CD8-positive, alpha-beta memory T cell (primary cell): ENCODE measurements around the gene BCL11B. TPM values are rescaled to one million over a fixed set of nuclear protein-coding genes. Genes with fewer than 3 reads are reported as not detected.

Source experiments
- CTCF ChIA-PET: fragments of 350-600 bp; sonication (Branson Sonifier 250); formaldehyde crosslinking; loops from one replicate; lab custom pipeline; 2021; ENCODE audit warnings: antibody characterized with exemption; lab: Charles Lee
- POLR2A ChIA-PET: fragments of 350-600 bp; sonication (Branson Sonifier 250); formaldehyde crosslinking; loops from one replicate; lab custom pipeline; 2021; ENCODE audit warnings: antibody characterized with exemption; lab: Charles Lee
- DNase-seq, 5 donors: peaks; one replicate each; pipeline versions ENCODE4 v3.0.0 to v3.0.0-alpha.2; 2020 to 2022; ENCODE audit warnings: mixed read lengths in 1 of 5
- H3K27ac ChIP-seq: one replicate; pipeline ENCODE4 v1.7.0; 2013; ENCODE audit warnings: low read depth, mild to moderate bottlenecking, low read length, moderate library complexity
- H3K27me3 ChIP-seq: 2 replicates; pipeline ENCODE4 v1.7.0; 2013; ENCODE audit warnings: low read length, mild to moderate bottlenecking; ENCODE audit not compliant: insufficient read depth, poor library complexity, severe bottlenecking
- H3K36me3 ChIP-seq: 2 replicates; pipeline ENCODE4 v1.7.0; 2013; ENCODE audit warnings: mild to moderate bottlenecking, low read length, moderate library complexity; ENCODE audit not compliant: insufficient read depth
- H3K4me1 ChIP-seq: 2 replicates; pipeline ENCODE4 v1.7.0; 2013; ENCODE audit warnings: mild to moderate bottlenecking, low read length, moderate library complexity; ENCODE audit not compliant: insufficient read depth
- H3K4me3 ChIP-seq: 2 replicates; pipeline ENCODE4 v1.7.0; 2013; ENCODE audit warnings: mild to moderate bottlenecking, low read length
- H3K9me3 ChIP-seq: 2 replicates; pipeline ENCODE4 v1.7.0; 2013; ENCODE audit warnings: mild to moderate bottlenecking, low read length
- H3K27ac Mint-ChIP-seq, 8 donors: one replicate each; pipeline ENCODE4 v1.8.0; 2020 to 2021; ENCODE audit warnings: mixed read lengths in 8 of 8, mild to moderate bottlenecking in 6 of 8, inconsistent platforms in 3 of 8, moderate library complexity in 3 of 8
- H3K27me3 Mint-ChIP-seq, 2 donors: one replicate each; pipeline ENCODE4 v1.8.0; 2020 to 2021; ENCODE audit warnings: mixed read lengths in 2 of 2, mild to moderate bottlenecking in 1 of 2, moderate library complexity in 1 of 2
- H3K36me3 Mint-ChIP-seq, 3 donors: one replicate each; pipeline ENCODE4 v1.8.0; 2020 to 2021; ENCODE audit warnings: mixed read lengths in 3 of 3, inconsistent platforms in 1 of 3, mild to moderate bottlenecking in 1 of 3
- H3K4me1 Mint-ChIP-seq, 3 donors: one replicate each; pipeline ENCODE4 v1.8.0; 2020 to 2021; ENCODE audit warnings: mixed read lengths in 3 of 3, inconsistent platforms in 1 of 3, mild to moderate bottlenecking in 1 of 3
- H3K4me3 Mint-ChIP-seq, 7 donors: one replicate each; pipeline ENCODE4 v1.8.0; 2020 to 2021; ENCODE audit warnings: mixed read lengths in 7 of 7, mild to moderate bottlenecking in 6 of 7, moderate library complexity in 4 of 7, inconsistent platforms in 2 of 7
- H3K9me3 Mint-ChIP-seq, 5 donors: one replicate each; pipeline ENCODE4 v1.8.0; 2020 to 2022; ENCODE audit warnings: mixed read lengths in 5 of 5, mild to moderate bottlenecking in 3 of 5, moderate library complexity in 2 of 5, inconsistent platforms in 1 of 5
- polyA plus RNA-seq: library from polyadenylated mRNA; unstranded; fragments of 300-500 nt; fragmentation: Illumina TruSeq; gene quantifications from one replicate; pipeline ENCODE4 v1.2.3, GENCODE V29; 2021
- total RNA-seq, 2 experiments: library from RNA; stranded (reverse); gene quantifications; one replicate each; pipeline ENCODE4 v1.2.3, GENCODE V29; 2021

Gene BCL11B
- total RNA-seq (10 to 100 TPM; 42.0 to 42.5 TPM), polyA plus RNA-seq (9.7 TPM)

- Histone ChIP-seq H3K4me1 (peaks cover 14% of the 10 kb centered on the region), H3K27ac (peak within 1 kb of the TSS; percentile 83), H3K36me3 (peaks cover 5% of the 10 kb centered on the region), H3K27me3 (no peaks in the 10 kb centered on the region), H3K4me3 (peak within 1 kb of the TSS; percentile 62), H3K9me3 (no peaks in the 10 kb centered on the region)
- H3K4me3 Mint-ChIP-seq: peak within 1 kb of the TSS; percentile 93 to 100 (median 97)
- peaks cover 0 to 9% of the 10 kb centered on the region in 2 donors for H3K27me3 Mint-ChIP-seq
- ChIA-PET POLR2A (interaction anchor here (0.6 to 2.4 kb wide), 10 partner anchors 10 to 1893 kb away, joined by 3 to 19 read pairs (median 5); no protein-coding TSS in a partner anchor), CTCF (interaction anchor here (0.7 to 16.8 kb wide), 26 partner anchors 10 to 1923 kb away, joined by 3 to 532 read pairs (median 4); no protein-coding TSS in a partner anchor)
- peak; percentile 76 to 93 (median 88) for DNase-seq
- peaks cover 0 to 33% (median 2%) of the 10 kb centered on the region in 3 donors for H3K36me3 Mint-ChIP-seq
- H3K9me3 Mint-ChIP-seq: peaks cover 0 to 8% (median 3%) of the 10 kb centered on the region in 5 donors
- H3K27ac Mint-ChIP-seq: peak within 1 kb of the TSS; percentile 87 to 99 (median 96)
- H3K4me1 Mint-ChIP-seq: peaks cover 25 to 37% (median 33%) of the 10 kb centered on the region in 3 donors
These were observed at the start of gene BCL11B for GRCh38 chr14:99271951-99272631. Gene BCL11B (minus strand): TSS chr14:99272197. CDS start chr14:99271218, 979 bp downstream.

GRCh38 chr14:99321236-99321925 is 49.4 kb upstream of the BCL11B start:
- H3K36me3 ChIP-seq: no peaks in the 10 kb centered on the region
- Mint-ChIP-seq H3K4me3 (peak overlapping the region in 4 of 7 donors; percentile 26 to 37 (median 30)), H3K27ac (peak overlapping the region in 4 of 8 donors; percentile 0 to 63 (median 22)), H3K27me3 (peaks cover 0 to 5% of the 10 kb centered on the region in 2 donors), H3K9me3 (no peaks in the 10 kb centered on the region), H3K4me1 (peaks cover 12 to 20% (median 17%) of the 10 kb centered on the region in 3 donors), H3K36me3 (no peaks in the 10 kb centered on the region)
- no peak for DNase-seq
- H3K4me1 ChIP-seq: no peaks in the 10 kb centered on the region
- H3K27ac ChIP-seq: no peak overlapping the region
- no peak overlapping the region for H3K4me3 ChIP-seq
- CTCF ChIA-PET: interaction anchor here (1.2 kb wide), 1 partner anchor 34 kb away, joined by 3 read pairs; no protein-coding TSS in a partner anchor
- POLR2A ChIA-PET: no interaction called here
- H3K27me3 ChIP-seq: no peaks in the 10 kb centered on the region
- H3K9me3 ChIP-seq: no peaks in the 10 kb centered on the region

GRCh38 chr14:99320621-99321235 is 48.7 kb upstream of the BCL11B start:
- Histone ChIP-seq H3K4me1 (no peaks in the 10 kb centered on the region), H3K27me3 (no peaks in the 10 kb centered on the region), H3K9me3 (no peaks in the 10 kb centered on the region), H3K4me3 (no peak overlapping the region), H3K27ac (no peak overlapping the region), H3K36me3 (no peaks in the 10 kb centered on the region)
- H3K27ac Mint-ChIP-seq: peak overlapping the region in 4 of 8 donors; percentile 3 to 80 (median 50)
- ChIA-PET CTCF (interaction anchor here (0.6 to 2.4 kb wide), 7 partner anchors 13 to 94 kb away, joined by 3 to 26 read pairs (median 3); no protein-coding TSS in a partner anchor), POLR2A (no interaction called here)
- H3K27me3 Mint-ChIP-seq: no peaks in the 10 kb centered on the region
- peaks cover 12 to 27% (median 22%) of the 10 kb centered on the region in 3 donors for H3K4me1 Mint-ChIP-seq
- no peaks in the 10 kb centered on the region for H3K36me3 Mint-ChIP-seq
- peak overlapping the region in 1 of 7 donors; percentile 32 for H3K4me3 Mint-ChIP-seq
- no peaks in the 10 kb centered on the region for H3K9me3 Mint-ChIP-seq
- DNase-seq: no peak

- Histone ChIP-seq H3K36me3 (no peaks in the 10 kb centered on the region), H3K27ac (no peak overlapping the region), H3K4me1 (no peaks in the 10 kb centered on the region), H3K9me3 (no peaks in the 10 kb centered on the region), H3K4me3 (no peak overlapping the region), H3K27me3 (no peaks in the 10 kb centered on the region)
- POLR2A ChIA-PET: interaction anchor here (0.6 kb wide), 1 partner anchor 1853 kb away, joined by 9 read pairs; no protein-coding TSS in a partner anchor
- Mint-ChIP-seq H3K27me3 (peaks cover 0 to 1% of the 10 kb centered on the region in 2 donors), H3K9me3 (no peaks in the 10 kb centered on the region), H3K27ac (peak overlapping the region in 2 of 8 donors; percentile 68 to 90), H3K4me3 (peak overlapping the region in 3 of 7 donors; percentile 22 to 61 (median 44)), H3K36me3 (no peaks in the 10 kb centered on the region), H3K4me1 (peaks cover 14 to 28% (median 23%) of the 10 kb centered on the region in 3 donors)
- CTCF ChIA-PET: interaction anchor here (0.6 to 2.4 kb wide), 12 partner anchors 8 to 95 kb away, joined by 3 to 26 read pairs (median 3); no protein-coding TSS in a partner anchor
- peak; percentile 51 to 78 (median 68) for DNase-seq
These were observed 48.1 kb upstream of the BCL11B start for GRCh38 chr14:99320105-99320572.

GRCh38 chr14:99318959-99319295 is 46.9 kb upstream of the BCL11B start:
- Mint-ChIP-seq H3K27ac (no peak overlapping the region), H3K27me3 (peaks cover 0 to 11% of the 10 kb centered on the region in 2 donors), H3K9me3 (no peaks in the 10 kb centered on the region), H3K4me1 (peaks cover 19 to 32% (median 27%) of the 10 kb centered on the region in 3 donors), H3K4me3 (no peak overlapping the region), H3K36me3 (no peaks in the 10 kb centered on the region)
- ChIA-PET CTCF (interaction anchor here (1.1 to 2.4 kb wide), 3 partner anchors 10 to 96 kb away, joined by 3 to 26 read pairs (median 4); no protein-coding TSS in a partner anchor), POLR2A (no interaction called here)
- no peaks in the 10 kb centered on the region for H3K36me3 ChIP-seq
- H3K27me3 ChIP-seq: no peaks in the 10 kb centered on the region
- no peak for DNase-seq
- H3K9me3 ChIP-seq: no peaks in the 10 kb centered on the region
- no peaks in the 10 kb centered on the region for H3K4me1 ChIP-seq
- H3K27ac ChIP-seq: no peak overlapping the region
- H3K4me3 ChIP-seq: no peak overlapping the region

- Mint-ChIP-seq H3K36me3 (no peaks in the 10 kb centered on the region), H3K4me3 (no peak overlapping the region), H3K4me1 (peaks cover 19 to 32% (median 27%) of the 10 kb centered on the region in 3 donors), H3K27ac (no peak overlapping the region), H3K27me3 (peaks cover 0 to 13% of the 10 kb centered on the region in 2 donors), H3K9me3 (no peaks in the 10 kb centered on the region)
- H3K27ac ChIP-seq: no peak overlapping the region
- H3K9me3 ChIP-seq: no peaks in the 10 kb centered on the region
- H3K4me3 ChIP-seq: no peak overlapping the region
- H3K4me1 ChIP-seq: no peaks in the 10 kb centered on the region
- no peaks in the 10 kb centered on the region for H3K36me3 ChIP-seq
- no peaks in the 10 kb centered on the region for H3K27me3 ChIP-seq
- DNase-seq: no peak
- POLR2A ChIA-PET: no interaction called here
- CTCF ChIA-PET: interaction anchor here (2.4 kb wide), 1 partner anchor 97 kb away, joined by 26 read pairs; no protein-coding TSS in a partner anchor
These were observed 46.3 kb upstream of the BCL11B start for GRCh38 chr14:99318091-99318958.
